ENCODE data around the gene SLC39A1. TPM values are rescaled to one million over a fixed set of nuclear protein-coding genes. Genes with fewer than 3 reads are reported as not detected.

SLC39A1 gene
- total and polyA plus RNA-seq, 3 donors from 2014 or later: 46.5 to 62.5 (median 54.5) TPM

GRCh38 chr1:153978274-153978909, 15.1 kb upstream of the SLC39A1 start:
- intact Hi-C loops (cut with DNase I; ENCODE audit: low total_unique reads): no loop called here
- 37 to 53% methylated on average over 9 of the region's 9 CpGs for WGBS, 2 donors
- H3K36me3 ChIP-seq (ENCODE audit: low read depth, missing control alignments): no peaks in the 10 kb centered on the region

GRCh38 chr1:153977250-153978240, 14.2 kb upstream of the SLC39A1 start, which contains the start of gene JTB:
Gene JTB, minus strand, starts transcription at chr1:153977674. Its CDS starts 422 bp downstream, at chr1:153977252.
- Histone ChIP-seq H3K27me3 (no peaks in the 10 kb centered on the region), H3K36me3 (ENCODE audit: low read depth, missing control alignments) (no peaks in the 10 kb centered on the region), H3K9me3 (no peaks in the 10 kb centered on the region), H3K27ac (peak within 1 kb of the TSS; percentile 88 to 92), H3K4me1 (peaks cover 7% of the 10 kb centered on the region), H3K4me3 (peak within 1 kb of the TSS; percentile 83)
- DNase-seq: peak; percentile 97
- WGBS, 2 donors: 0% methylated on average over 13 to 61 of the region's 75 CpGs
- intact Hi-C loops (cut with DNase I; ENCODE audit: low total_unique reads): no loop called here
- TF ChIP-seq POLR2A (IDR thresholded peaks at IDR 0.05) (peak; percentile 22), CTCF (IDR thresholded peaks at IDR 0.05) (peak in 1 of 3 experiments; percentile 7)

More at GRCh38 chr1:153978274-153978909, 15.1 kb upstream of the SLC39A1 start:
- H3K9me3 ChIP-seq: no peaks in the 10 kb centered on the region
- DNase-seq: no peak
- peaks cover 7% of the 10 kb centered on the region for H3K4me1 ChIP-seq
- H3K27me3 ChIP-seq: no peaks in the 10 kb centered on the region
- peak overlapping the region in 1 of 2 donors; percentile 83 for H3K4me3 ChIP-seq
- TF ChIP-seq CTCF (IDR thresholded peaks at IDR 0.05): no peak
- no peak for TF ChIP-seq POLR2A (IDR thresholded peaks at IDR 0.05)
- peak overlapping the region; percentile 88 to 92 for H3K27ac ChIP-seq

GRCh38 chr1:153976819-153977249, 13.5 kb upstream of the SLC39A1 start:
- 0 to 1% methylated on average over 10 to 16 of the region's 16 CpGs for WGBS, 2 donors
- Histone ChIP-seq H3K27me3 (no peaks in the 10 kb centered on the region), H3K4me1 (peaks cover 7% of the 10 kb centered on the region), H3K27ac (peak overlapping the region; percentile 88 to 92), H3K36me3 (ENCODE audit: low read depth, missing control alignments) (no peaks in the 10 kb centered on the region), H3K4me3 (peak overlapping the region; percentile 83), H3K9me3 (no peaks in the 10 kb centered on the region)
- DNase-seq: no peak
- intact Hi-C loops (cut with DNase I; ENCODE audit: low total_unique reads): no loop called here
- no peak for TF ChIP-seq CTCF (IDR thresholded peaks at IDR 0.05)
- TF ChIP-seq POLR2A (IDR thresholded peaks at IDR 0.05): no peak

GRCh38 chr1:153973525-153973924, 10.2 kb upstream of the SLC39A1 start:
- intact Hi-C loops (cut with DNase I; ENCODE audit: low total_unique reads): no loop called here
- WGBS, 2 donors: 70 to 84% methylated on average over 7 of the region's 7 CpGs
- peaks cover 14% of the 10 kb centered on the region for H3K4me1 ChIP-seq

More at GRCh38 chr1:153973525-153973924, 10.2 kb upstream of the SLC39A1 start:
- no peak for TF ChIP-seq POLR2A (IDR thresholded peaks at IDR 0.05)
- TF ChIP-seq CTCF (IDR thresholded peaks at IDR 0.05): no peak
- H3K27me3 ChIP-seq: no peaks in the 10 kb centered on the region
- no peaks in the 10 kb centered on the region for H3K9me3 ChIP-seq
- no peaks in the 10 kb centered on the region for H3K36me3 ChIP-seq (ENCODE audit: low read depth, missing control alignments)
- no peak overlapping the region for H3K27ac ChIP-seq
- no peak overlapping the region for H3K4me3 ChIP-seq
- DNase-seq: no peak

Data from testis (tissue), 3 donors.